IMR-90 (cell line): Measurements from ENCODE around the gene CFDP1. TPM values are rescaled to one million over a fixed set of nuclear protein-coding genes. Genes with fewer than 3 reads are reported as not detected.

ENCODE experiments used
- ATAC-seq: fragments of 200-7000 bp; cut with Tn5 transposase; 2 replicates; pipeline ENCODE4 v1.9.1; 2020; ENCODE audit warnings: low read depth, mild to moderate bottlenecking, moderate library complexity
- BruUV-seq: library from RNA; stranded (reverse); fragments of 400-500 nt; replicated peaks from 2 replicates; lab custom pipeline; 2021; lab: Mats Ljungman, UMichigan
- CTCF ChIA-PET: fragments of 300-600 bp; formaldehyde crosslinking; extraction: SDS; loops from one replicate; lab custom pipeline; 2021; ENCODE audit warnings: antibody characterized with exemption; lab: Yijun Ruan, JAX
- POLR2A ChIA-PET: fragments of 300-600 bp; sonication (Branson Sonifier 250); formaldehyde crosslinking; loops from one replicate; lab custom pipeline; 2022; ENCODE audit warnings: antibody characterized with exemption; ENCODE audit not compliant: unreplicated experiment; lab: Charles Lee
- DNase-seq: peaks from one replicate; pipeline ENCODE4 v3.0.0; 2013
- H2AFZ ChIP-seq: replicated peaks from 2 replicates; pipeline ENCODE3; 2013; ENCODE audit warnings: low read length, mild to moderate bottlenecking; ENCODE audit not compliant: poor library complexity
- H2AK5ac ChIP-seq: 2 replicates; pipeline ENCODE4 v1.6.1; 2013; ENCODE audit warnings: low read depth, low read length, inconsistent platforms
- H2AK9ac ChIP-seq: replicated peaks from 2 replicates; pipeline ENCODE3; 2013; ENCODE audit warnings: mild to moderate bottlenecking, low read depth, low read length, moderate library complexity; ENCODE audit not compliant: poor library complexity
- H2BK120ac ChIP-seq: 2 replicates; pipeline ENCODE4 v1.6.1; 2013; ENCODE audit warnings: low read depth, low read length, inconsistent platforms
- H2BK15ac ChIP-seq: 3 replicates; pipeline ENCODE4 v1.6.1; 2013; ENCODE audit warnings: low read depth, low read length, inconsistent platforms
- H2BK20ac ChIP-seq: 2 replicates; pipeline ENCODE4 v1.6.1; 2013; ENCODE audit warnings: low read depth, mild to moderate bottlenecking, inconsistent platforms, low read length, moderate library complexity
- H2BK5ac ChIP-seq: 2 replicates; pipeline ENCODE4 v1.6.1; 2013; ENCODE audit warnings: mild to moderate bottlenecking, low read depth, low read length, inconsistent platforms; ENCODE audit not compliant: poor library complexity, severe bottlenecking
- H3K14ac ChIP-seq: replicated peaks from 2 replicates; pipeline ENCODE4 v1.6.1; 2013; ENCODE audit warnings: low read depth, low read length, inconsistent platforms
- H3K18ac ChIP-seq: 2 replicates; pipeline ENCODE4 v1.6.1; 2013; ENCODE audit warnings: low read depth, low read length, control low read depth
- H3K23ac ChIP-seq: 2 replicates; pipeline ENCODE4 v1.6.1; 2013; ENCODE audit warnings: low read depth, low read length, inconsistent platforms
- H3K27ac ChIP-seq: 2 replicates; pipeline ENCODE4 v1.5.1; 2013; ENCODE audit warnings: mild to moderate bottlenecking, control low read depth, low read length; ENCODE audit not compliant: insufficient read depth
- H3K27me3 ChIP-seq: 2 replicates; pipeline ENCODE4 v1.6.1; 2013; ENCODE audit warnings: low read length; ENCODE audit not compliant: control insufficient read depth, insufficient read depth
- H3K36me3 ChIP-seq: 2 replicates; pipeline ENCODE4 v1.6.1; 2013; ENCODE audit warnings: low read length, mixed read lengths; ENCODE audit not compliant: control insufficient read depth, insufficient read depth
- H3K4ac ChIP-seq: 2 replicates; pipeline ENCODE4 v1.6.1; 2013; ENCODE audit warnings: low read depth, low read length, inconsistent platforms
- H3K4me1 ChIP-seq: 2 replicates; pipeline ENCODE4 v1.6.1; 2013; ENCODE audit warnings: low read length, mixed read lengths; ENCODE audit not compliant: control insufficient read depth, insufficient read depth
- H3K4me2 ChIP-seq: 2 replicates; pipeline ENCODE4 v1.6.1; 2013; ENCODE audit warnings: low read depth, mild to moderate bottlenecking, control low read depth, low read length, moderate library complexity
- H3K4me3 ChIP-seq: 2 replicates; pipeline ENCODE4 v1.5.1; 2013; ENCODE audit warnings: low read depth, mild to moderate bottlenecking, control low read depth, low read length, moderate library complexity; ENCODE audit not compliant: insufficient read depth
- H3K56ac ChIP-seq: 2 replicates; pipeline ENCODE4 v1.6.1; 2013; ENCODE audit warnings: low read length, inconsistent platforms; ENCODE audit not compliant: insufficient read depth; ENCODE audit errors: extremely low read depth
- H3K79me1 ChIP-seq, 2 experiments: 2 replicates each; pipeline ENCODE4 v1.6.1; 2013; ENCODE audit warnings: low read length in 2 of 2, inconsistent platforms in 1 of 2, low read depth in 1 of 2
- H3K9ac ChIP-seq: 2 replicates; pipeline ENCODE4 v1.6.1; 2013; ENCODE audit warnings: low read depth, low read length, control low read depth
- H3K9me1 ChIP-seq: 2 replicates; pipeline ENCODE4 v1.6.1; 2013; ENCODE audit warnings: low read length, inconsistent platforms; ENCODE audit not compliant: insufficient read depth
- H3K9me3 ChIP-seq: 2 replicates; pipeline ENCODE4 v1.6.1; 2013; ENCODE audit warnings: low read length; ENCODE audit not compliant: control insufficient read depth, insufficient read depth
- H4K20me1 ChIP-seq: 2 replicates; pipeline ENCODE4 v1.6.1; 2013; ENCODE audit warnings: low read length, inconsistent platforms; ENCODE audit not compliant: insufficient read depth
- H4K5ac ChIP-seq: 2 replicates; pipeline ENCODE4 v1.6.1; 2013; ENCODE audit warnings: mild to moderate bottlenecking, low read depth, low read length, control low read depth
- H4K8ac ChIP-seq, 2 experiments: 2 replicates each; pipeline ENCODE4 v1.6.1; 2013; ENCODE audit warnings: low read depth in 2 of 2, low read length in 2 of 2, control low read depth in 1 of 2, inconsistent platforms in 1 of 2
- H4K91ac ChIP-seq: 2 replicates; pipeline ENCODE4 v1.6.1; 2013; ENCODE audit warnings: low read depth, low read length, inconsistent platforms; ENCODE audit not compliant: insufficient read depth
- CEBPB ChIP-seq: IDR thresholded peaks from 2 replicates; pipeline ENCODE4 v1.6.1; 2012; ENCODE audit warnings: low read depth, low read length, improper control_type of control experiment
- CHD1 ChIP-seq: IDR thresholded peaks from 2 replicates; pipeline ENCODE4 v1.6.1; 2012; ENCODE audit warnings: low read depth, low read length, improper control_type of control experiment
- FOS ChIP-seq: fragments of 150-350 bp; IDR thresholded peaks from 2 replicates; pipeline ENCODE4 v1.6.1; 2016; ENCODE audit warnings: low read depth, low read length
- MAFK ChIP-seq: IDR thresholded peaks from 2 replicates; pipeline ENCODE4 v1.6.1; 2012; ENCODE audit warnings: low read depth, low read length, improper control_type of control experiment
- MAZ ChIP-seq: IDR thresholded peaks from 2 replicates; pipeline ENCODE4 v1.6.1; 2012; ENCODE audit warnings: low read depth, mild to moderate bottlenecking, low read length, improper control_type of control experiment, moderate library complexity, borderline replicate concordance
- NFE2L2 ChIP-seq: fragments of 150-350 bp; IDR thresholded peaks from 2 replicates; pipeline ENCODE4 v1.6.1; 2016; ENCODE audit warnings: low read depth, mild to moderate bottlenecking, low read length
- POLR2A ChIP-seq: IDR thresholded peaks from 2 replicates; pipeline ENCODE4 v1.6.1; 2012; ENCODE audit warnings: mild to moderate bottlenecking, low read depth, low read length
- RAD21 ChIP-seq: IDR thresholded peaks from 2 replicates; pipeline ENCODE4 v1.6.1; 2012; ENCODE audit warnings: low read length, improper control_type of control experiment
- RCOR1 ChIP-seq: IDR thresholded peaks from 2 replicates; pipeline ENCODE4 v1.6.1; 2012; ENCODE audit warnings: mild to moderate bottlenecking, low read length, improper control_type of control experiment; ENCODE audit not compliant: insufficient replicate concordance
- RFX5 ChIP-seq: IDR thresholded peaks from 2 replicates; pipeline ENCODE4 v1.8.0; 2012; ENCODE audit warnings: low read depth, mild to moderate bottlenecking, low read length, moderate library complexity
- SMC3 ChIP-seq: fragments of 150-350 bp; IDR thresholded peaks from 2 replicates; pipeline ENCODE4 v1.6.1; 2016; ENCODE audit warnings: low read depth, mild to moderate bottlenecking, antibody characterized with exemption, low read length, moderate library complexity
- WGBS, 2 experiments: methylation state at CpG; one replicate each; pipeline versions ENCODE4 v1.1.5 to v1.1.7; 2013; ENCODE audit warnings: missing lambda C conversion rate in 2 of 2; ENCODE audit not compliant: insufficient read length in 1 of 2; ENCODE audit errors: extremely low coverage in 2 of 2; 5-methylcytosine and 5-hydroxymethylcytosine counted together
- dilution Hi-C: fragments of 300-500 bp; cut with HindIII; formaldehyde crosslinking; loops from one replicate; pipeline ENCODE4 v1.14.3; 2018; ENCODE audit warnings: low sequenced_read_pairs; ENCODE audit not compliant: unreplicated experiment
- in situ Hi-C: fragments of 300-500 bp; cut with MboI; formaldehyde crosslinking; loops from 3 replicates; pipeline ENCODE4 v1.14.3; 2019; ENCODE audit warnings: low sequenced_read_pairs, inconsistent platforms, mixed read lengths
- intact Hi-C: fragments of 100-400 bp; cut with micrococcal nuclease; formaldehyde crosslinking; loops from 2 replicates; pipeline ENCODE4 v1.10.0; 2022
- polyA plus RNA-seq, 3 experiments: library from polyadenylated mRNA; depleted of rRNA; stranded (reverse); fragments of >200 nt; gene quantifications; 2 replicates each; pipeline ENCODE4 v1.2.3, GENCODE V29; 2012; ENCODE audit warnings: low replicate concordance in 1 of 3
- total RNA-seq: library from RNA; depleted of rRNA; stranded (reverse); fragments of >200 nt; gene quantifications from 2 replicates; pipeline ENCODE4 v1.2.3, GENCODE V29; 2012
- TF ChIP-seq, protein P1 (sequence below): conservative IDR thresholded peaks from 2 replicates; pipeline ENCODE4 v1.5.1; 2012; ENCODE audit warnings: mild to moderate bottlenecking, low read depth, low read length, improper control_type of control experiment
- TF ChIP-seq, protein P2 (sequence below): fragments of 150-350 bp; IDR thresholded peaks from 2 replicates; pipeline ENCODE4 v1.6.1; 2016; ENCODE audit warnings: low read depth, mild to moderate bottlenecking, low read length, moderate library complexity, borderline replicate concordance
- TF ChIP-seq, protein P3 (sequence below): fragments of 150-350 bp; IDR thresholded peaks from 2 replicates; pipeline ENCODE4 v1.6.1; 2017; ENCODE audit warnings: mild to moderate bottlenecking, antibody characterized with exemption, low read length, low read depth

The CFDP1 gene
- total and polyA plus RNA-seq, 2 of the 4 experiments (the other 2 are of a cell fraction) = 15.6 to 38.7 TPM

DNA sequence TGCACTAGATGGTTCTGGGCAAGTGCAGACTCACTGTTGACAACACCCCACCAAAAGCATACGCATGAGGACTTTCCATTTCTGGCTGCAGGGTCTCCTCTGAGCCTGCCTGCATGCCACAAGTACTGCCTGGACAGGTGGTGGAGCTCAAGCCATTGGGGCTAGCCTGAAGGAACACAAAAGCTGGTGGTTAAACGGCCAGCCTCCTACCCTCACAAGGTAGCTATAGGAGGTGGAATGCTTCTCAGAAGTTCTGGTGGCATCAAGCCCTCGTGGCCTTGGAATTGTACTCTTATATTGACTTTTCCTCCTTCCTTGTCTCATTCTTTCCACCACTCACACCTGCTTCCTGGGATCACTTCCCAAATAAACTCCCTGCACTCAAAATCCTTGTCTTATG is 125.3 kb downstream of the CFDP1 start:
- no peak for ATAC-seq
- H3K36me3 ChIP-seq = peaks cover 3% of the 10 kb centered on the region; the same call in 1 of the 2 replicates
- H3K4me1 ChIP-seq = peaks cover 20% of the 10 kb centered on the region
- no peak overlapping the region for H3K56ac ChIP-seq
- ChIA-PET POLR2A (no interaction called here), CTCF (interaction anchor here (0.6 kb wide), 1 partner anchor 913 kb away, joined by 3 read pairs; no protein-coding TSS in a partner anchor)
- no peak overlapping the region for H4K8ac ChIP-seq
- H2AK9ac ChIP-seq = no peak overlapping the region
- peaks cover 10% of the 10 kb centered on the region for H3K9me1 ChIP-seq
- H2AFZ ChIP-seq = no peak overlapping the region
- H2BK5ac ChIP-seq = no peak overlapping the region
- BruUV-seq = no TSS peak
- H2BK15ac ChIP-seq = peak overlapping the region; percentile 21; the same call in 1 of the 3 replicates
- no peak overlapping the region for H3K18ac ChIP-seq
- WGBS, 2 experiments = no CpG with 5 or more reads among the region's 3 CpGs
- no peaks in the 10 kb centered on the region for H3K27me3 ChIP-seq
- in situ Hi-C loops = loop anchor here (5.0 kb wide), 1 partner anchor 64 kb away; no protein-coding TSS in a partner anchor
- peak overlapping the region; percentile 54 for H4K91ac ChIP-seq
- peak overlapping the region; percentile 18; the same call in 1 of the 2 replicates for H3K4ac ChIP-seq
- intact Hi-C loops = no loop called here
- H3K4me3 ChIP-seq = no peak overlapping the region
- H3K4me2 ChIP-seq = no peak overlapping the region
- TF ChIP-seq CEBPB (no peak), SMC3 (no peak), POLR2A (no peak), RCOR1 (no peak), MAZ (no peak), NFE2L2 (no peak), RFX5 (no peak), RAD21 (no peak), MAFK (no peak), FOS (no peak), CHD1 (no peak)
- TF ChIP-seq, protein P1, sequence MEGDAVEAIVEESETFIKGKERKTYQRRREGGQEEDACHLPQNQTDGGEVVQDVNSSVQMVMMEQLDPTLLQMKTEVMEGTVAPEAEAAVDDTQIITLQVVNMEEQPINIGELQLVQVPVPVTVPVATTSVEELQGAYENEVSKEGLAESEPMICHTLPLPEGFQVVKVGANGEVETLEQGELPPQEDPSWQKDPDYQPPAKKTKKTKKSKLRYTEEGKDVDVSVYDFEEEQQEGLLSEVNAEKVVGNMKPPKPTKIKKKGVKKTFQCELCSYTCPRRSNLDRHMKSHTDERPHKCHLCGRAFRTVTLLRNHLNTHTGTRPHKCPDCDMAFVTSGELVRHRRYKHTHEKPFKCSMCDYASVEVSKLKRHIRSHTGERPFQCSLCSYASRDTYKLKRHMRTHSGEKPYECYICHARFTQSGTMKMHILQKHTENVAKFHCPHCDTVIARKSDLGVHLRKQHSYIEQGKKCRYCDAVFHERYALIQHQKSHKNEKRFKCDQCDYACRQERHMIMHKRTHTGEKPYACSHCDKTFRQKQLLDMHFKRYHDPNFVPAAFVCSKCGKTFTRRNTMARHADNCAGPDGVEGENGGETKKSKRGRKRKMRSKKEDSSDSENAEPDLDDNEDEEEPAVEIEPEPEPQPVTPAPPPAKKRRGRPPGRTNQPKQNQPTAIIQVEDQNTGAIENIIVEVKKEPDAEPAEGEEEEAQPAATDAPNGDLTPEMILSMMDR = no peak
- TF ChIP-seq, protein P2, sequence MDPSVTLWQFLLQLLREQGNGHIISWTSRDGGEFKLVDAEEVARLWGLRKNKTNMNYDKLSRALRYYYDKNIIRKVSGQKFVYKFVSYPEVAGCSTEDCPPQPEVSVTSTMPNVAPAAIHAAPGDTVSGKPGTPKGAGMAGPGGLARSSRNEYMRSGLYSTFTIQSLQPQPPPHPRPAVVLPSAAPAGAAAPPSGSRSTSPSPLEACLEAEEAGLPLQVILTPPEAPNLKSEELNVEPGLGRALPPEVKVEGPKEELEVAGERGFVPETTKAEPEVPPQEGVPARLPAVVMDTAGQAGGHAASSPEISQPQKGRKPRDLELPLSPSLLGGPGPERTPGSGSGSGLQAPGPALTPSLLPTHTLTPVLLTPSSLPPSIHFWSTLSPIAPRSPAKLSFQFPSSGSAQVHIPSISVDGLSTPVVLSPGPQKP = no peak
- TF ChIP-seq, protein P3, sequence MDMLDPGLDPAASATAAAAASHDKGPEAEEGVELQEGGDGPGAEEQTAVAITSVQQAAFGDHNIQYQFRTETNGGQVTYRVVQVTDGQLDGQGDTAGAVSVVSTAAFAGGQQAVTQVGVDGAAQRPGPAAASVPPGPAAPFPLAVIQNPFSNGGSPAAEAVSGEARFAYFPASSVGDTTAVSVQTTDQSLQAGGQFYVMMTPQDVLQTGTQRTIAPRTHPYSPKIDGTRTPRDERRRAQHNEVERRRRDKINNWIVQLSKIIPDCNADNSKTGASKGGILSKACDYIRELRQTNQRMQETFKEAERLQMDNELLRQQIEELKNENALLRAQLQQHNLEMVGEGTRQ = no peak
- peaks cover 4% of the 10 kb centered on the region; the same call in 1 of the 2 replicates for H4K20me1 ChIP-seq
- H3K14ac ChIP-seq = no peak overlapping the region; the same call in 1 of the 2 replicates
- peaks cover 13 to 45% of the 10 kb centered on the region in 2 experiments; a peak in 3 of 4 replicates for H3K79me1 ChIP-seq
- no peak overlapping the region for H2BK120ac ChIP-seq
- no peak overlapping the region for H3K27ac ChIP-seq
- no peak overlapping the region for H3K9ac ChIP-seq
- H2AK5ac ChIP-seq = peak overlapping the region; percentile 40; the same call in 1 of the 2 replicates
- H3K9me3 ChIP-seq = no peaks in the 10 kb centered on the region
- no peak for DNase-seq
- no peak overlapping the region for H3K23ac ChIP-seq
- dilution Hi-C loops = no loop called here
- no peak overlapping the region; the same call in 1 of the 2 replicates for H2BK20ac ChIP-seq
- no peak overlapping the region for H4K5ac ChIP-seq
